Measurements from ENCODE around the gene ZBED4. TPM values are rescaled to one million over a fixed set of nuclear protein-coding genes. Genes with fewer than 3 reads are reported as not detected.

Gene ZBED4
- total and polyA plus RNA-seq, 4 donors = 2.1 to 10.3 (median 4.8) TPM

DNA sequence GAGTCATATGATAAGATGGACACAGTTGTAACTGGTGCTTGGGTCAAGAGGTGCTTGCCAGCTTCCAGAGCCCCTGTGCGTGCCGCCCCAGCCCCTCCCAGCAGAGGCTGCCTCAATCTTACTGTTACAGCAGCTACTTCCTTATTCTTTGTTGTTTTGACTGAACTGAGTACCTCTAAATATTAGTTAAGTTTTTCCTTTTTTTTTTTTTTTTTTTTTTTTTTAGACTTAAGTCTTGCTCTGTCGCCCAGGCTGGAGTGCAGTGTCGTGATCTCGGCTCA is 8.8 kb downstream of the ZBED4 start:
- 89% methylated on average over 5 of the region's 5 CpGs for WGBS
- Histone ChIP-seq H3K4me1 (ENCODE audit: control insufficient read depth in 4 of 4, insufficient read depth in 4 of 4, low read length in 3 of 4) (peaks cover 0 to 5% (median 0%) of the 10 kb centered on the region in 4 donors), H3K9ac (ENCODE audit: low read depth in 1 of 2, low read length in 2 of 2) (no peak overlapping the region), H3K36me3 (ENCODE audit: control insufficient read depth in 4 of 4, insufficient read depth in 3 of 4, low read depth in 1 of 4, low read length in 3 of 4) (no peaks in the 10 kb centered on the region), H3K27ac (ENCODE audit: low read depth in 1 of 2, low read length in 2 of 2) (no peak overlapping the region), H3K4me3 (ENCODE audit: low read depth in 1 of 3, low read length in 3 of 3) (no peak overlapping the region), H3K27me3 (ENCODE audit: control insufficient read depth in 4 of 4, insufficient read depth in 4 of 4, low read length in 3 of 4) (no peaks in the 10 kb centered on the region), H3K9me3 (ENCODE audit: control insufficient read depth in 4 of 4, low read length in 3 of 4) (peaks cover 0 to 8% (median 3%) of the 10 kb centered on the region in 4 donors)
- TF ChIP-seq, protein P1, sequence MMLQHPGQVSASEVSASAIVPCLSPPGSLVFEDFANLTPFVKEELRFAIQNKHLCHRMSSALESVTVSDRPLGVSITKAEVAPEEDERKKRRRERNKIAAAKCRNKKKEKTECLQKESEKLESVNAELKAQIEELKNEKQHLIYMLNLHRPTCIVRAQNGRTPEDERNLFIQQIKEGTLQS (IDR thresholded peaks at IDR 0.05) = no peak
- TF ChIP-seq HNF4A (conservative IDR thresholded peaks at IDR 0.05) (no peak), TAF1 (conservative IDR thresholded peaks at IDR 0.05) (no peak), JUND (IDR thresholded peaks at IDR 0.05) (no peak), FOXA1 (IDR thresholded peaks at IDR 0.05) (no peak), HNF4G (IDR thresholded peaks at IDR 0.05) (no peak), EGR1 (IDR thresholded peaks at IDR 0.05; ENCODE audit: low read depth in 2 of 2) (no peak), YY1 (IDR thresholded peaks at IDR 0.05) (no peak)
- TF ChIP-seq, protein P2, sequence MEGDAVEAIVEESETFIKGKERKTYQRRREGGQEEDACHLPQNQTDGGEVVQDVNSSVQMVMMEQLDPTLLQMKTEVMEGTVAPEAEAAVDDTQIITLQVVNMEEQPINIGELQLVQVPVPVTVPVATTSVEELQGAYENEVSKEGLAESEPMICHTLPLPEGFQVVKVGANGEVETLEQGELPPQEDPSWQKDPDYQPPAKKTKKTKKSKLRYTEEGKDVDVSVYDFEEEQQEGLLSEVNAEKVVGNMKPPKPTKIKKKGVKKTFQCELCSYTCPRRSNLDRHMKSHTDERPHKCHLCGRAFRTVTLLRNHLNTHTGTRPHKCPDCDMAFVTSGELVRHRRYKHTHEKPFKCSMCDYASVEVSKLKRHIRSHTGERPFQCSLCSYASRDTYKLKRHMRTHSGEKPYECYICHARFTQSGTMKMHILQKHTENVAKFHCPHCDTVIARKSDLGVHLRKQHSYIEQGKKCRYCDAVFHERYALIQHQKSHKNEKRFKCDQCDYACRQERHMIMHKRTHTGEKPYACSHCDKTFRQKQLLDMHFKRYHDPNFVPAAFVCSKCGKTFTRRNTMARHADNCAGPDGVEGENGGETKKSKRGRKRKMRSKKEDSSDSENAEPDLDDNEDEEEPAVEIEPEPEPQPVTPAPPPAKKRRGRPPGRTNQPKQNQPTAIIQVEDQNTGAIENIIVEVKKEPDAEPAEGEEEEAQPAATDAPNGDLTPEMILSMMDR (IDR thresholded peaks at IDR 0.05; ENCODE audit: low read depth, low read length, missing input control) = no peak
- TF ChIP-seq, protein P3, sequence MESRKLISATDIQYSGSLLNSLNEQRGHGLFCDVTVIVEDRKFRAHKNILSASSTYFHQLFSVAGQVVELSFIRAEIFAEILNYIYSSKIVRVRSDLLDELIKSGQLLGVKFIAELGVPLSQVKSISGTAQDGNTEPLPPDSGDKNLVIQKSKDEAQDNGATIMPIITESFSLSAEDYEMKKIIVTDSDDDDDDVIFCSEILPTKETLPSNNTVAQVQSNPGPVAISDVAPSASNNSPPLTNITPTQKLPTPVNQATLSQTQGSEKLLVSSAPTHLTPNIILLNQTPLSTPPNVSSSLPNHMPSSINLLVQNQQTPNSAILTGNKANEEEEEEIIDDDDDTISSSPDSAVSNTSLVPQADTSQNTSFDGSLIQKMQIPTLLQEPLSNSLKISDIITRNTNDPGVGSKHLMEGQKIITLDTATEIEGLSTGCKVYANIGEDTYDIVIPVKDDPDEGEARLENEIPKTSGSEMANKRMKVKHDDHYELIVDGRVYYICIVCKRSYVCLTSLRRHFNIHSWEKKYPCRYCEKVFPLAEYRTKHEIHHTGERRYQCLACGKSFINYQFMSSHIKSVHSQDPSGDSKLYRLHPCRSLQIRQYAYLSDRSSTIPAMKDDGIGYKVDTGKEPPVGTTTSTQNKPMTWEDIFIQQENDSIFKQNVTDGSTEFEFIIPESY (IDR thresholded peaks at IDR 0.05) = no peak
- TF ChIP-seq, protein P4, sequence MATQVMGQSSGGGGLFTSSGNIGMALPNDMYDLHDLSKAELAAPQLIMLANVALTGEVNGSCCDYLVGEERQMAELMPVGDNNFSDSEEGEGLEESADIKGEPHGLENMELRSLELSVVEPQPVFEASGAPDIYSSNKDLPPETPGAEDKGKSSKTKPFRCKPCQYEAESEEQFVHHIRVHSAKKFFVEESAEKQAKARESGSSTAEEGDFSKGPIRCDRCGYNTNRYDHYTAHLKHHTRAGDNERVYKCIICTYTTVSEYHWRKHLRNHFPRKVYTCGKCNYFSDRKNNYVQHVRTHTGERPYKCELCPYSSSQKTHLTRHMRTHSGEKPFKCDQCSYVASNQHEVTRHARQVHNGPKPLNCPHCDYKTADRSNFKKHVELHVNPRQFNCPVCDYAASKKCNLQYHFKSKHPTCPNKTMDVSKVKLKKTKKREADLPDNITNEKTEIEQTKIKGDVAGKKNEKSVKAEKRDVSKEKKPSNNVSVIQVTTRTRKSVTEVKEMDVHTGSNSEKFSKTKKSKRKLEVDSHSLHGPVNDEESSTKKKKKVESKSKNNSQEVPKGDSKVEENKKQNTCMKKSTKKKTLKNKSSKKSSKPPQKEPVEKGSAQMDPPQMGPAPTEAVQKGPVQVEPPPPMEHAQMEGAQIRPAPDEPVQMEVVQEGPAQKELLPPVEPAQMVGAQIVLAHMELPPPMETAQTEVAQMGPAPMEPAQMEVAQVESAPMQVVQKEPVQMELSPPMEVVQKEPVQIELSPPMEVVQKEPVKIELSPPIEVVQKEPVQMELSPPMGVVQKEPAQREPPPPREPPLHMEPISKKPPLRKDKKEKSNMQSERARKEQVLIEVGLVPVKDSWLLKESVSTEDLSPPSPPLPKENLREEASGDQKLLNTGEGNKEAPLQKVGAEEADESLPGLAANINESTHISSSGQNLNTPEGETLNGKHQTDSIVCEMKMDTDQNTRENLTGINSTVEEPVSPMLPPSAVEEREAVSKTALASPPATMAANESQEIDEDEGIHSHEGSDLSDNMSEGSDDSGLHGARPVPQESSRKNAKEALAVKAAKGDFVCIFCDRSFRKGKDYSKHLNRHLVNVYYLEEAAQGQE (IDR thresholded peaks at IDR 0.05) = no peak
- no peak for DNase-seq (ENCODE audit: low spot score)

DNA sequence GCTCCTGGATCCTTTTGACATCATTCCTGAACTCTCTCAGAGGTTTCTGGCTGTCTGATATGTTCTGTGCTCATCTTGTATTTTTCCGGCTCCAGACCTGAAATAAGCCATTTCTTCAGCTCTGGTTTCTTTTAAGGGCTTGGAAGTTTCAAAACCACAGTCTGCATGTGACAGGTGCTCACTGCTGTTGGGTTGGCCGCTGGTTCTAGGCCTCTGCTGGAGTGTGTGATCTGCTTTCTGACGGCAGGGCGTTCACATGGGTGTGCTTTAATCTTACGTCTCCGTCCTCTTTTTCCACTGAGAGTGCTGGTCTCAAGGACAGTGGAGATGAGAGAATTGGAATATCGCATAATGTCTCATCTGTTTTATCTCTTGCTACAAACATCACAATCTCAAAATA is 10.3 kb downstream of the ZBED4 start:
- H3K4me3 ChIP-seq (ENCODE audit: low read depth in 1 of 3, low read length in 3 of 3) = no peak overlapping the region
- H3K9ac ChIP-seq (ENCODE audit: low read depth in 1 of 2, low read length in 2 of 2) = no peak overlapping the region
- H3K27me3 ChIP-seq (ENCODE audit: control insufficient read depth in 4 of 4, insufficient read depth in 4 of 4, low read length in 3 of 4) = no peaks in the 10 kb centered on the region
- H3K36me3 ChIP-seq (ENCODE audit: control insufficient read depth in 4 of 4, insufficient read depth in 3 of 4, low read depth in 1 of 4, low read length in 3 of 4) = no peaks in the 10 kb centered on the region
- H3K4me1 ChIP-seq (ENCODE audit: control insufficient read depth in 4 of 4, insufficient read depth in 4 of 4, low read length in 3 of 4) = no peaks in the 10 kb centered on the region
- peaks cover 0 to 8% (median 3%) of the 10 kb centered on the region in 4 donors for H3K9me3 ChIP-seq (ENCODE audit: control insufficient read depth in 4 of 4, low read length in 3 of 4)
- no peak for DNase-seq (ENCODE audit: low spot score)
- no peak overlapping the region for H3K27ac ChIP-seq (ENCODE audit: low read depth in 1 of 2, low read length in 2 of 2)
- 91% methylated on average over 7 of the region's 7 CpGs for WGBS
- no peak for TF ChIP-seq EGR1 (IDR thresholded peaks at IDR 0.05; ENCODE audit: low read depth in 2 of 2)
- TF ChIP-seq GABPA (IDR thresholded peaks at IDR 0.05 in 1 of 2, conservative IDR thresholded peaks at IDR 0.05 in 1 of 2) = no peak
- TF ChIP-seq, protein P4 (IDR thresholded peaks at IDR 0.05) = no peak
- no peak for TF ChIP-seq RAD21 (IDR thresholded peaks at IDR 0.05)
- no peak for TF ChIP-seq YY1 (IDR thresholded peaks at IDR 0.05)
- TF ChIP-seq SP1 (IDR thresholded peaks at IDR 0.05) = no peak
- TF ChIP-seq HNF4G (IDR thresholded peaks at IDR 0.05) = no peak
- no peak for TF ChIP-seq TAF1 (conservative IDR thresholded peaks at IDR 0.05)
- TF ChIP-seq, protein P2 (IDR thresholded peaks at IDR 0.05; ENCODE audit: low read depth, low read length, missing input control) = no peak
- TF ChIP-seq RXRA (IDR thresholded peaks at IDR 0.05) = no peak
- TF ChIP-seq, protein P1 (IDR thresholded peaks at IDR 0.05) = no peak
- no peak for TF ChIP-seq FOXA2 (IDR thresholded peaks at IDR 0.05)
- TF ChIP-seq, protein P5, sequence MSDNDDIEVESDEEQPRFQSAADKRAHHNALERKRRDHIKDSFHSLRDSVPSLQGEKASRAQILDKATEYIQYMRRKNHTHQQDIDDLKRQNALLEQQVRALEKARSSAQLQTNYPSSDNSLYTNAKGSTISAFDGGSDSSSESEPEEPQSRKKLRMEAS (IDR thresholded peaks at IDR 0.05) = no peak
- TF ChIP-seq HNF4A (conservative IDR thresholded peaks at IDR 0.05) = no peak
- no peak for TF ChIP-seq NR2F2 (IDR thresholded peaks at IDR 0.05)
- no peak for TF ChIP-seq FOXA1 (IDR thresholded peaks at IDR 0.05)
